Hippocampal formation (tissue), 2 donors: ENCODE measurements around the gene GTPBP6.
"Not testable (repeated sequence)": the region's sequence is repeated elsewhere in the genome, so short reads cannot be mapped to it uniquely, and the experiment has no call there.

ENCODE experiments used
- DNase-seq, 2 donors: peaks; one replicate each; lab custom pipeline; 2025; lab: John Stamatoyannopoulos, UW

GTPBP6 gene

DNA sequence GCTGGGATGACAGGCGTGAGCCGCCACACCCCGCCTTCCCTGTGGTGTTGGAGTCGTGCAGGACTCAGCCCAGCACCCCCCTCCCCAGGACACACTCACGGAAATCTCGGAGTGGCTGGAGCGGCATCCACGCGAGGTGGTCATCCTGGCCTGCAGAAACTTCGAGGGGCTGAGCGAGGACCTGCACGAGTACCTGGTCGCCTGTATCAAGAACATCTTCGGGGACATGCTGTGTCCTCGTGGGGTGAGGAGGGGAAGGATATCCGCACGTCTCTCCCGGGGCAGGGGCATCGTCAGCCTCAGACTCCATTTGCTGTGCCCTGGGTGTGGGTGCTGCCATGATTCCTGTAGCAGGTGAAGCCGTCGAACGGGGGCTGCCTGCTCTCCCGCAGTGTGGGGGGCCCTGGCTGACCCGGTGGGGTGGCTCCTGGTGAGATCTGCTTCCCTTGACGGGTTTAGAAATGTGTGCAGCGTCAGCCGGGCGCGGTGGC, 27.1 kb downstream of the GTPBP6 start:
- no peak for DNase-seq

DNA sequence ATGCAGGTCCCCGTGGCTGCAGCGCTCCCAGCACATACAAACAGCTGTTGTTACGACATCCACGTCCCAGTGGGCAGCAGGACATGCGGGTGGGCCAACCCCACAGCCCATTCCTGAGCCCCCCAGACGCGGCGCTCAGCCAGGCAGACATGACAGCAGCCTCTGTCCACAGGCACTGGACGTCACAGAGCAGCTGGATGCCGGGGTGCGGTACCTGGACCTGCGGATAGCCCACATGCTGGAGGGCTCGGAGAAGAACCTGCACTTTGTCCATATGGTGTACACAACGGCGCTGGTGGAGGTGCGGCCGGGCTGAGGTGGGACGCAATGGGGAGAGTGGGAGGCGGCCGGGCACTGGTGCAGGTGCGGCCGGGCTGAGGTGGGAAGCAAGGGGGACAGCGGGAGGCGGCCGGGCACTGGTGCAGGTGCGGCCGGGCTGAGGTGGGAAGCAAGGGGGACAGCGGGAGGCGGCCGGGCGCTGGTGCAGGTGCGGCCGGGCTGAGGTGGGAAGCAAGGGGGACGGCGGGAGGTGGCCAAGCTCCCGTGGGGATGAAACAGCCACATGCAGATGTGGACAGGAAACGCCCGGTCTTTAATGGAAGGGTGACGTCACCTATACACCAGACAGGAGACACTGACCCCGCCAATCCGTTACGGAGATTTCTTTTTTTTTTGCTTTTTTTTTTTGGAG, 28.0 kb downstream of the GTPBP6 start:
- no peak for DNase-seq

DNA sequence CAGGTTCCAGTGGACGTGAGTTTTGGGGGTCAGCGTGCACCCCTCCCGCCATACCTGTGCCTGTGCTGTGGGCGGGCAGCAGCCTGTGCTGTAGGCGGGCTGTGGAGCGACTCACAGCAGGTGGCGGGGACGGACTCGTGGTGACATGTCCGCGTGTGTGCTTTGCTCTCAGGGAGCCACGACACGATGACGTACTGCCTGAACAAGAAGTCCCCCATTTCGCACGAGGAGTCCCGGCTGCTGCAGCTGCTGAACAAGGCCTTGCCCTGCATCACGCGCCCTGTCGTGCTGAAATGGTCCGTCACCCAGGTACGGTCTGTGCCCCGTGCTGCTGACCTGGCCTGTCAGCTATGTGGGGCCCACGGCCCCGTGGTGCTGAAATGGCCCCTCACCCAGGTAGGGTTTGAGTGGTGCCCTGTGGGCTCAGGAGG, 30.0 kb downstream of the GTPBP6 start:
- DNase-seq = no peak

DNA sequence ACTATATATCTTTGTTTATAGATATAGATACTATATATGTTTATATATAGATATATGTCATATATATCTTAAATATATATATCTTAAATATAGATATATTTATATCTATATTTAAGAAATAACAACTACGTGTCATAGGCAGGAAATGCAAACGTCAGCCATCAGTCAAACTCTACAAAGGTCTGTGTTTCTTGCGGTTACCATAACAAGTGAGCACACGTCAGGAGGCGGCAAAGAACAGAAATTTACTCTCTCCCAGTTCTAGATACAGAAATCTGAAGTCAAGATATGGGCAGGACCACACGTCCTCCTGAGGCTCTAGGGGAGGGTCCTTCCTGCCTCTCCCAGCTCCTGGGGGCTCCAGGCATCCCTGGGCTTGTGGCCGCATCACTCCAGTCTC, 30.9 kb downstream of the GTPBP6 start:
- no peak for DNase-seq

DNA sequence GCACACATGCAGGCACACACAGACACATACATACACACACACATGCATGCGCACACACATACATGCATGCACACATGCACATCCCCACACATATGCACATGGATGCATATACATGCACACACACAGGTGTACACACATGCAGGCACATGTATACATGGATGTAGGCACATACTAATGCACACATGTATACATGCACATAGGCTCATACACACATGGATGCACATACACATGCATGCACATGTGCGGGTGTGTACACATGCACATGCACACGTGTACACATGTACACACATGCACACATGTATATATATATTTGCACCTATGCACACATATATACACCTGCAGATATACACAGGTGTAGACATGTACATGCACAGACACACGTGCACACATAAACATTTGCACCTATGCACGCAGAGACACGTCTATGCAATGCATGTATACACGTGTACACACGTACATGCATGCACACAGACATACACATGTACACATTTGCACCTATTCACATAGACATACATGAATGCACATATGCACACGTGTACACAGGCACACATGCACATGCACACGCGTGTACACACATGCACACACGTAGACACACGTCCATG, 33.4 kb downstream of the GTPBP6 start:
- no peak for DNase-seq

DNA sequence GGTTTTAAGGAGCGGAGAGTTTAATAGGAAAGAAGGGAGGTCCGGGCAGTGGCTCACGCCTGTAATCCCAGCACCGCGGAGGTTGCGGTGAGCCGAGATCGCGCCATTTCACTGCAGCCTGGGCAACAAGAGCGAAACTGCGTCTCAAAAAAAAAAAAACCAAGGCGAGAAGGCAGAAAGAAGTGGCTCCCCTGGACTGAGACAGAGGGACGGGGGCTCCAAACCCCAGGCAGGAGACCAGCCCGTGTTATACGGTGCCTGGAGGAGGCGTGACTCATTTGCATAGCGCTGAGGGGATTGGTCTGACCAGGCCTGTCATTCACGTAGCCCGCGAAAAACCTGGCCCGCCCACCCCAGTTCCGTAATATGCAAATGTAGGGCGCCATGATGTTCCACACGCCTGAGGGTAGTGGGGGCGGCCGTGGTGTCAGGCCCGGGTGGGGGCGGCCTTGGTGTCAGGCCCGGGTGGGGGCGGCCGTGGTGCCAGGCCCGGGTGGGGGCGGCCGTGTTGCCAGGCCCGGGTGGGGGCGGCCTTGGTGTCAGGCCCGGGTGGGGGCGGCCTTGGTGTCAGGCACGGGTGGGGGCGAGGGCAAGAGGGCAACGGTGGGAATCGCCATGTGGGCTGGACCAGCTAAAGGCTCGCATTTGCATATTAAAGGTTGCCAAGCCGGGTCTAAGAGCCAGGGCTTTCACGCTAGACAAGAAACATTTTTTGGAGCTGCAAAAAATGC, 35.3 kb downstream of the GTPBP6 start:
- no peak for DNase-seq

DNA sequence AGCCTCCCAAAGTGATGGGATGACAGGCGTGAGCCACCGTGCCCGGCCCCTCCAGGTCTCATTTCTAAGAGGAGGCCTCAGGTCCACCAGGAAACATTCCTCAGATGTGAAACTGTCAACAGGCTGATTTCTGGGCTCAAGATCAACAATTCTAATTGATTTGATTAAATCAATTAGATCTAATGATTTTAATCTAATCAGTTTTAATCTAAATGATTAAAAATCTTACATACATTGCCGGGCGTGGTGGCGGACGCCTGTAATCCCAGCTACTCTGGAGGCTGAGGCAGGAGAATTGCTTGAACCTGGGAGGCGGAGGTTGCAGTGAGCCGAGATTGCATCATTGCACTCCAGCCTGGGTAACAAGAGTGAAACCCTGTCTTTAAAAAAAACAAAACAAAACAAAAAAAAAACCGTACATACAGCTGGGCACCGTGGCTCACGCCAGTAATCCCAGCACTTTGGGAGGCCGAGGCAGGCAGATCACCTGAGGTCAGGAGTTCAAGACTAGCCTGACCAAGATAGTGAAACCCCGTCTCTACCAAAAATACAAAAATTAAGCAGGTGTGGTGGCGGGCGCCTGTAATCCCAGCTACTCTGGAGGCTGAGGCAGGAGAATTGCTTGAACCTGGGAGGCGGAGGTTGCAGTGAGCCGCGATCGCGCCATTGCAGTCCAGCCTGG, 36.5 kb downstream of the GTPBP6 start:
- not testable (repeated sequence) for DNase-seq

DNA sequence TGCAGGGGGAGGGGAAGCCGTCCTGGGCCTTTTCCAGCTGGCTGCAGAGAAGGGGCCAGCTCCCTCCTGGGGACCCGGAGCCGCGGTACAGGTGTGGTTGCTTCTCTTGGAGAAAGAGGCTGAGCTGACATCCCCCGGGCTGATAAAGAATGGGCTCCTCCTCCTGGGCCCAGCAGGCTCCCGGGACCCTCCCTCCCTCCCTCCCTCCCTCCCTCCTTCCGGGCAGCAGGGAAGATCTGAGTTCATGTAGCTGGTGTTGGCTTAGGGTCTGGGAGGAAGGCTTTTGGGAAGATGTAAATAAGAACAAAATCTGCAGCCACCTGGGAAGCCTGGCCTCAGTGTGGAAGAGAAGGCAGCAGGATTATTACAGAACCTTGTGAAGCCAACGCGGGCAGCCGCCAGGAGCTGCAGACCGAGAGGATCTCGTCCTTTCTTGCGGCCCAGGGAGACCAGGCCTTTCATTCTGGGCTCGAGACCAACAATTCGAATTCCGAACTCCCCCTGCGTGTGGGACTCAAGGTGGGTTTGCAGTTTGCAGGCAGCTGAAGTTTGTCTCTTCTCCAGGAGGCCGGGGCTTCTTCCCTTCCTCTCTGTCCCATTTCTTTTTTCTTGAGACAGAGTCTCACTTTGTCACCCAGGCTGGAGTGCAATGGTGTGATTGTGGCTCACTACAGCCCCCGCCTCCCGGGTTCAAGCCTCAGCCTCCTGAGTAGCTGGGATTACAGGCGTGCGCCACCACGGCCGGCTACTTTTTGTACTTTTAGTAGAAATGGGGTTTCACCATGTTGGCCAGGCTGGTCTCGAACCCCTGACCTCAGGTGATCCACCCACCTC, 37.2 kb downstream of the GTPBP6 start, which contains the start of gene PLCXD1:
Gene PLCXD1, plus strand, starts transcription at position 216 of the 834 bp plus-strand sequence. CDS start 2,807 bp downstream, outside the sequence.
- DNase-seq = no peak

DNA sequence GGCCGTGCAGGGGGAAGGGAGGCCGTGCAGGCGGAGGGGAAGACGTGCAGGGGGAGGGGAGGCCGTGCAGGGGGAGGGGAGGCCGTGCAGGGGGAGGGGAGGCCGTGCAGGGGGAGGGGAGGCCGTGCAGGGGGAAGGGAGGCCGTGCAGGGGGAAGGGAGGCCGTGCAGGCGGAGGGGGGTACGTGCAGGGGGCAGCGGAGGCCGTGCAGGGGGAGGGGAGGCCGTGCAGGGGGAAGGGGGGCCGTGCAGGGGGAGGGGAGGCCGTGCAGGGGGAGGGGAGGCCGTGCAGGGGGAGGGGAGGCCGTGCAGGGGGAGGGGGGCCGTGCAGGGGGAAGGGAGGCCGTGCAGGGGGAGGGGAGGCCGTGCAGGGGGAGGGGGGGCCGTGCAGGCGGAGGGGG, 37.9 kb downstream of the GTPBP6 start:
- not testable (repeated sequence) for DNase-seq

DNA sequence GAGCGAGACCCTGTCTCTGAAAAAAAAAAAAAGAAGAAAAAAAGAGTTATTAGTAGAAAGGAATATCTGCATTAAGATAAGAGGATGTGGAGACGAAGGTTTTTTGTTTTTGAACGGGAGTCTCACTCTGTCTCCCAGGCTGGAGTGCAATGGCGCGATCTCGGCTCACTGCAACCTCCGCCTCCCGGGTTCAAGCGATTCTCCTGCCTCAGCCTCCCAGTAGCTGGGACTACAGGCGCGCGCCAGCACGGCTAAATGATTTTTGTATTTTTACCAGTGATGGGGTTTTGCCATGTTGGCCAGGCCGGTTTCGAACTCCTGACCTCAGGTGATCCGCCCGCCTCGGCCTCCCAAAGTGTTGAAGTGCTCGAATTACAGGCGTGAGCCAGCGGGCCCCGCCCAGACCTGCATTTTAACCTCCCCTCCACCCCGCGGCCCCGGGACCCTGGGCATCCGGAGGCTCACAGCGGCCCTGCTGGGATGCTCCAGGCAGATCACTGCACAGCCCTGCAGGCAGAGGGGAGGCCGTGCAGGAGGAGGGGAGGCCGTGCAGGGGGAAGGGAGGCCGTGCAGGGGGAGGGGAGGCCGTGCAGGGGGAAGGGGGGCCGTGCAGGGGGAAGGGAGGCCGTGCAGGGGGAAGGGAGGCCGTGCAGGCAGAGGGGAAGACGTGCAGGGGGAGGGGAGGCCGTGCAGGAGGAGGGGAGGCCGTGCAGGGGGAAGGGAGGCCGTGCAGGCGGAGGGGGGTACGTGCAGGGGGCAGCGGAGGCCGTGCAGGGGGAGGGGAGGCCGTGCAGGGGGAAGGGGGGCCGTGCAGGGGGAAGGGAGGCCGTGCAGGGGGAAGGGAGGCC, 38.6 kb downstream of the GTPBP6 start:
- not testable (repeated sequence) for DNase-seq

DNA sequence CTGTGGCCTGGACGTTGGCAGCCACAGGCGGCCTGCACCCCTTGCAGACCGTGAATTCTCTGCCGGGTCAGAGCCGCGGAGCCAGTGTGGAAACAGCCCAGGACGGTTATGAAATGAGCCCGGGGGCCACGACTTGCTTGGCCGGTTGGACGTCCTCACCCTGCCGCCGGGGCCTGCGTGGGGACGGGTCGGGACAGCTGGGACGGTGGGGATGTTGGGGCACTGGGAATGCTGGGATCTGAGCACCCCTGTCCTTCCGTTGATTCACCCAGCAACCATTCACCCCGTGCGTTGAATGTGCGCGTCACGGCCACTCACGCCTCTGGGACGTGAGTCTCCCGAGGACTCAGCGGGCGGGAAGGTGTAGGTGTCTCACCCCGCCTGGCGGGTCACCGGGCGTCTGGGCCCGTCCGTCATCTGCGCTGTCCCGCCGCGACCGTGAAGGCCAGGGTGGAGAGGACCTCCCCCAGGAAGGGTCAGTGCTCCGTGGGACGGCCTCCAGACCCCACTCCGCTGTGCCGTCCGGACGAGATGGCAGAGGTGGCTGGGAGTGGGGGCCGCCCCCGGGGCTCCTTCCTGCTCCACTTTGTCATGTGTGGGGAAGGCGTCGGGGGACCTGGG, 41.9 kb downstream of the GTPBP6 start:
- DNase-seq = no peak

DNA sequence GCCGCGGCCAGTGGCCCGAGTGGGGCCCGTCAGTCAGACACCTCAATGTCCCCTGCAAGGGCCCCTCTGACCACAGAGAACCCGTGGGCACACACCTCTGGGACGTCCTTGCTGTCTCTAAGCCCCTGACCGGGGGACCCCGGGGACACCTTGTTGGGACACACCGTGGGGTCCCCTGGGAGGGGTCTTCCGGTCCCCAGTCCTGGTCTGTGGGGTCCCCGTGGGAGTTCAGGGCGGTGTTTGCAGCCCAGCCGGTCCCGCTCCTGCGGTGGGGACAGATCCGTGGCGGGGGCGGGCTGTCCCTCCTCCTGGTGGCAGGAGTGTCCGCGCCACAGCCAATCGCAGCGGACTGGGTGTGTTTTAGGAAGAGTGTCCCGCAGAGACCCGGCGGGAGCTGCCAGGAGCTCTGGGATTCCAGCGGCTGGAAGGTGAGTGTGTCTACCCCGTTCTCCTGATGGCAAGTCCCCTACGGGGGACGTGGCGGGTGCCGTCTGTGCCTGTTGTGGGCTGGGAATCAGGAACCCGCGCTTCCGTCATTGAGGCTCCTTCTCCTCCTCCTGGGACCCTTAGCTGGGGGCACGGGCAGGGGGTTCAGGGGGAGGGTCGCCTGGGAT, 42.5 kb downstream of the GTPBP6 start:
- DNase-seq = no peak

DNA sequence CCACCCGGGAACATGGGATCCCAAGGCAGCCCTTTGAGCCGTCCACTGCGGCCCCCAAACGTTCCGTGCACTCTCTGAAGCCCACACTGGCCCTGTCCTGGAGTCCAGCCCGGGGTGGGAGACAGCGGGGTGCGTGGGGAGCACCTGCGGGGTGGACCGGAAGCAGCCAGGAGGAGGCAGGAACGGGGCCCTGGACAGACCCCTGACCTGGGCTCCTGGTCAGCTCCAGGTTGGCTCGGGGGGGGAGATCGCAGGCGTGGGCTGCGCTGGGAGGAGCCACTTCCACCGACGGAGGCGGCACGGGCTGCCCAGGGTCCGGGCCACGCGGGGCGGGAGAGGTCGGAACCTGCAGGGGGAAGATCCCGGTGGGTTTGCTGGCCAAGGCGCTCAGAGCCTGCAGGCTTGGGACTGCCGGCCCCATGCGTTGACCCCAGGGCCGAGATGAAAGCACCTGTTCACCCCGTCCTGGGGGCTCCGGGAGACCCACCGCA, 43.1 kb downstream of the GTPBP6 start:
- DNase-seq = no peak

DNA sequence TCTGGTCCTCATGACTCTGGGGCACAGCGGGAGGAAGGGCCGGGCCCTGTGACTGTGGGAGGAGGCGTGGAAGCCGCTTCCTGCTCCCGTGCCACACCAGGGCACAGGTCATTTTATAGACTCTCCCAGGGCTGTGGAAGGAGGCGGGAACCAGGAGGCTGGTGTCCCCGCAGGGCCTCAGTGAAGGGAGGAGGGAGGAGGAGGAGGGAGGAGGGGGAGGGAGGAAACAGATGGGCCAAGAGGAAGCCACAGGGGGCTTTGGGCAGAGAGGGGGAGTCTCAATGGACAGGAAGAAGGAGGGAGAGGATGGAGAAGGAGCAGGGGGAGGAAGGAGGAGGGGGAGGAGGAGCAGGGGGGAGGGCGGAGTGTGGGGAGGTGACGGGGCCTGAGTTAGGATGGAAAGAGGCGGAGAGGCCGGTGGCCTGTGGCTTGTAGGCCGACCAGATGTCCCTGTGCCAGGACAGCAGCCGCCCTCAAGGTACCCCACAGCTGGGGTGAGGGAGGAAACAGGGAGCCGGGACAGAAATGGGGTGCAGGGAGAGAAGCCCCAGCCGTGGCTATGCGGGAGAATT, 43.6 kb downstream of the GTPBP6 start:
- DNase-seq = no peak

DNA sequence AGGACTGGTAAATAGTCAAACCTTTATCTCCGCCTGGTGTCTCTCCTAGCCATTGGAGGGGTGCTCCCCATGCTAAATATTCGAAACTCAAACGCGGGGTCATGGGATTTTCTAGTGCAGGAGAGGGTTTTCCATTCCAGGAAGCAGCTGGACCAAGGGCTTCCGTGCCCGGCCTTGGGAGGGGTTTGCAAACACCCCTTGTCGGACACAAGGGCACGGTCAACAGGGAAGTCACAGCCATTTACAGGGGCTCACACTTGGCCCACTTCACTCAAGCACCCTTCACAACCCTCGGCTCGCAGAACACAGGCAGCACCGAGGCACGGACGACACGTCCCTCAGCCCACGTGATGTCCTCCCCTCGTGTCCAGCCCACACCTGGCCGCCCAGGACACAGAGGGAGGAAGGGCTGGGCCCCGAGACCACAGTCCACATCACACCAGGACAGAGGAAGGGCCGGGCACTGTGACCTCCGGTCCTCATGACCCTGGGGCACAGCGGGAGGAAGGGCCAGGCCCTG, 47.7 kb downstream of the GTPBP6 start:
- no peak for DNase-seq

DNA sequence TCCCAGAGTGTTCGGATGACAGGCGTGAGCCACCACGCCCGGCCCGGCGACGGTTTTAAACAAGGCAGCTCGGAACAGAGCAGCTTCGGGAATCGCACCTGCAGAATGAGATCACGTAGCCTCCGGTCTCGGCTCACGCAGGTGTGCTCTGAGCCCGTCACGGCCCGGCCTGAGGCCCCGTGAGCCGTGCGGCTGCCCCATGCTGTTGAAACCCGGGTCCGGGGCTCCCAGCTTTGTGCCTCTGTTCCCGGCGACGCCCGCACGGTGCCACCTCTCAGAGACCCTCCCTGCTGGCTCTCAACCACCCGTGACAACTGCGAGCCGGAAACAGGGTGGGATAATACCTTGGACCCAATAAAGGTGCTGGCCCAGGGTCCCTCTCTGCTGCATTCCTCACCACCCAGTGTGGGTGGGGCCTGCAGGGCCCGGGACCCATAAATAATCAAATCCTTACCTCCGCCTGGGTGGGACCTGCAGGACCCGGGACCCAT, 50.8 kb downstream of the GTPBP6 start:
- no peak for DNase-seq

DNA sequence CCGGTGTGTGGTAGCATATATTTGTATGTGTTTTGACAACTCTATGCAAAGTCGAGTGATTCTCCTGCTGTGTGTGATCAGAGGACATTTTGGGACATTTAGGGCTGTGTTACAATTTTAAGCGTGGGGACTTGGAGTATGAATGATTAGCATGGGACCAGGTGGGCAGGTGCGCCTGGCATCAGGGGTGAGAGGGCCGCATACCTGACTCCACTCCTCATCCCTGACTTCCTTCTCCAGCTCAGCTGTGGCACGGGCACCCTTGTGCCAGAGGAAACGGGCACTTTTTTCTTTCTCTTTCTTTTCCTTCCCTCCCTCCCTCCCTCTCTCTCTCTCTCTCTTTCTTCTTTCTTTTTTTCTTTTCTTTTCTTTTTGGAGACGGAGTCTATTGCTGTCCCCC, 53.1 kb downstream of the GTPBP6 start:
- DNase-seq = no peak

DNA sequence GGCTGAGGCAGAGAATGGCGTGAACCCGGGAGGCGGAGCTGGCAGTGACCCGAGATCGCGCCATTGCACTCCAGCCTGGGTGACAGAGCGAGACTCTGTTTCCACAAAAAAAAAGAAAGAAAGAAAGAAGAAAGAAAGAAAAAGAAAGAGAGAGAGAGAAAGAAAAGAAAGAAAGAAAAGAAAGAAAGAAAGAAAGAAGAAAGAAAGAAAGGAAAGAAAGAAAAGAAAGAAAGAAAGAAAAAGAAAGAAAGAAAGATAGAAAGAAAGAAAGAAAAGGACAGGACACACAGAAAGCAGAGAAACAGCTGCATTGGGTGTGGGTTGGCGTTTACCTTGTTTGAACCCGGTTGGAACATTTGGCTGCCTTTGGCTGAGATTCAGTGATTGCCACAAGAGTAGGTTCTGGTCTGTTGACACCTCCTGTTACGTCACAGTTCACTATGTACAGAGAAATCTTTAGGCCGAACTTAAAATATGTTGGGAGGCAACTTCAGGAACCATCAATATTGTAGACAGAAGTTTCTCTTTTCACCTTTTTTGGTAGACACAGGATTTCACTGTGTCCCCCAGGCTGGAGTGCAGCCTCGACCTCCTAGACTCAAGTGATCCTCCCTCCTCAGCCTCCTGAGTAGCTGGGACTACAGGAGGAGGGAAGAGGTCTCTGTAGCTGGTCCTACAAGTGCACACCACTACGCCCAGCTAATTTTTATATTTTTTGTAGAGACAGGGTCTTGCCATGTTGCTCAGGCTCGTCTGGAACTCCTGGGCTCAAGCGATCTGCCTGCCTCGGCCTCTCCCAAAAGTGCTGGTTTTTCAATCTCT, 53.8 kb downstream of the GTPBP6 start:
- DNase-seq = no peak
